ENCODE data around the gene CRY2. TPM values are rescaled to one million over a fixed set of nuclear protein-coding genes. Genes with fewer than 3 reads are reported as not detected.
"Not testable (repeated sequence)": the region's sequence is repeated elsewhere in the genome, so short reads cannot be mapped to it uniquely, and the experiment has no call there.

Gene CRY2
- total RNA-seq, 1 experiment from 2014 or later, result 4.1 TPM

DNA sequence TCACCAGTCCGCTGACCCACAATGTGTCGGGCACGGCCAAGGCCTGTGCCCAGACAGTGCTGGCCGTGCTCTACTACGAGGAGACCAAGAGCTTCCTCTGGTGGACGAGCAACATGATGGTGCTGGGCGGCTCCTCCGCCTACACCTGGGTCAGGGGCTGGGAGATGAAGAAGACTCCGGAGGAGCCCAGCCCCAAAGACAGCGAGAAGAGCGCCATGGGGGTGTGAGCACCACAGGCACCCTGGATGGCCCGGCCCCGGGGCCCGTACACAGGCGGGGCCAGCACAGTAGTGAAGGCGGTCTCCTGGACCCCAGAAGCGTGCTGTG, 36.2 kb upstream of the CRY2 start:
- DNase-seq (ENCODE audit: low read depth), result no peak

DNA sequence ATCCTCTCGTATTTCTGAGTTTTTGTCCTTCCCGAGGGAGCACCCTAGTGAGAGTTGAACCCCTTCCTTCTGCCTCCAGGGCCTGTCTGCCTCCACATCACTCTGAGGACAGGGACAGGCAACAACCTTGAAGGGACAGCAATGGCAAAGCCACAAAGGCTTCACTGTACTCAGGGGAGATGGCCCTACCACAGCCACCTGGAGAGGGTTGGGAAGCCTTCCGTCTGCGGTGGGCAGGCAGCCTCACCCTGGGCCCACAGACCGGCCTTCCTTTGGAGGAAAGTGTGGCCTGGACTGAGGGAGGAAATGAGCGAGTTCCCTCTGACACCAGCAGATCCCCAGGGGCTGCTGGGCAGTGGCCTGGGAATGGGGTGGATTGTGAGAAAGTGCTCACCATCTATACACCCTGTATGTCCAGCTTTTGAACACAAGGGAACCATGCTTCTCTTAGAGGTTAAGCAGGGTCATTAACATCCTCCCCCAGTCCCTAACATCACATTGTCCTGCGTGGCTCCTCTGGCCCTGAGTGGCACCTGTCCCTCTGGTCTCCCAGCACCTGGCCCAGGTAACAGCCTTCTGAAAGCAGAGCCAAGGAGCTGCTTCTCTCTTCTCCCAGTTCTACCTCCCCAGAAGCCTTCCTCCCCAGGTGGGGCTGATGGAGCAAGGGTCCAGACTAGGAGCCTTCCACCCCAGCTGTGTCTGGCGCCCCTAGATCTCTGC, 35.5 kb upstream of the CRY2 start:
- no peak for DNase-seq (ENCODE audit: low read depth)

DNA sequence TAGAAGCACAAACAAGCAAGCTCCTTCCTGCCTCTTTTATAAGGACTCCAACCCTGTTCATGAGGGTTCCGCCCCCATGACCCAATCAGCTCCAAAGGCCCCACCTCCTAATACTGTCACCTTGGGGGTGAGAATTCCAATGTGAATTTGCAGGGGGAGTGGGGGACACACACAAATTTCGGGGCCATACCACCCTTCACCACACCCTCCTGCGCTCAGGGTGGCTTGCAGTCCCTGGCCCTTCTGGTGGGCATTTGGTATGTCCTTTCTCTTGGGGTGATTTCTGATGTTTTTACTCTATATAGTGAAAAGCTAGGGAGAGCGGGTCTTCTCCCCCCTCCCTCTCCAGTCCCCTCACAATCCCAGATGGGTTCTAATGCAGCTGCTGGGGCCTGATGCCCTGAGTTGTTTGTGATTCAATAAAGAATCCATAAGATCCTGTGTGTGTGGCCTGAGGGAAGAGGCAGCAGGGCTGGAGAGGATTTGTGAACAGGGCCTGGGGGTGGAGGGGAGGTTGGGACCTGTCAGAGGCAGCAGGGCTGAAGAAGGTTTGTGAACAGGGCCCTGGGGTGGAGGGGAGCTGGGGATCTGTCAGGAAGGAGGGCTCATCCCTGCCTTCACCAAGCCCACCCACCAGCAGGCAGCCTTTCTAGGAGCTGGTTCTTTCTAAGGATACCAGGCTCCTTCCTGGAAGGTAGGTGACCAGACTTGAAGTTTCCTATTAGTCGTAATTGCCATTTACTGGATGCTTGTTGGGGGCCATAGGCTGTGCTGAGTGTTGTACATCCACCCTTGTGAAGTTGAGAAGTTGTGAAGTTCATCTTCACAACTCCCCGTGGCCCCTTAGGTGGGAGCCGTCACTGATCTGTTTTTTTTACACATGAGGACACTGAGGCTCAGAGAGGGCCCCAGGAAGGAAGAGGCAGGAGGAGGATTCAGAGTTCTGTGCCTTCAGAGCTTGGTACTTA, 34.4 kb upstream of the CRY2 start:
- no peak for DNase-seq (ENCODE audit: low read depth)

DNA sequence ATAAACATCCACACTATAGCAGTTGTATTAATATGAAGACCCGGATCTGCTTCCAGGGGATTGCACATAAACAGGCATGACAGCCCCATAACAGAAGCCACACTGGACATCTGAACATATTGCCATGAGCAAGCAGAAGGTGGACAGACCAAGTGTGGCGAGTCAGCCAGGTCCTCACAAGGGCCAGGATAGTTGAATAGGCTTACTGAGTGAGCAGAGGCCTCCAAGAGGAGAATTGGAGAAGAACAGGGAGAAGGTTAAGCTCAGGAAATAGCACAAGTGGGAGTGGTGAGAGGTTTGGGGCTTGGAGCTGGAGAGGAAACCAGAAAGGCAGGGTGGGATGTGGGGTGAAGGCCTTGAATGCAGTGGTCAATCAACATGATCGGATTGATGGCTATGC, 31.5 kb upstream of the CRY2 start:
- DNase-seq (ENCODE audit: low read depth), result peak; percentile 49

DNA sequence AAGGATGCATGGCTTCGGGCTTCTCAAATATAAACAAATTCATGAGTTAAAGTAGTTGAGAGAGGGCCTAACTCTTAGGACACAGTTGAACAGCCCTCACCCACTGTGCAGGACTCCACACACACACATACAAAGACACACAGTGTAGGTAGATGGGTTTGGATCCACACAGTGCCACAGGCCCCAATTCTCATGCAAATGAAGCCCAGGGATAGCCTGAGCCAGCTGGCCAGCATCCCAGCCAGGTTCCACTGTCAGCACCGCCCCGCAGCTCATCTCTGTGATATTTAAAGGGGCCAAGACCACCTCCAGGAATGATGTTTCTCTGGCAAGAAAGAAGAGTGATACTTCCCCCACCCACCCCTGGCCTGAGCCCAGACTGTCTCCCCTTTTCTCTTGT, 30.7 kb upstream of the CRY2 start:
- no peak for DNase-seq (ENCODE audit: low read depth)

DNA sequence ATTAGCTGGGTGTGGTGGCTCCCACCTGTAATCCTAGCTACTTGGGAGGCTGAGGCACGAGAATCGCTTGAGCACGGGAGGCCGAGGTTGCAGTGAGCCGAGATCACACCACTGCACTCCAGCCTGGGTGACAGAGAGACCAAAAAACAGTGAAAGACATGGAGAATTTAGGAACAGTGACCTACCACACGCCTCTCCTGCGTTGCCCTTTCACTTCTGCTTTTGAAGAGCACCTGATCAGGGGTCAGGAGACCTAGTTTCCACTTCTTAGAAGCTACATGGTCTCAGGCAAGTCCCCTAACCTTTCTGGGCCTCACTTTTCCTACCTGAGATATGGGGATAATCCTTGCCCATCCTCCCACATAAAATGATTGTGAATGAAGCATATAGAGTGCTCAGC, 30.1 kb upstream of the CRY2 start:
- no peak for DNase-seq (ENCODE audit: low read depth)

DNA sequence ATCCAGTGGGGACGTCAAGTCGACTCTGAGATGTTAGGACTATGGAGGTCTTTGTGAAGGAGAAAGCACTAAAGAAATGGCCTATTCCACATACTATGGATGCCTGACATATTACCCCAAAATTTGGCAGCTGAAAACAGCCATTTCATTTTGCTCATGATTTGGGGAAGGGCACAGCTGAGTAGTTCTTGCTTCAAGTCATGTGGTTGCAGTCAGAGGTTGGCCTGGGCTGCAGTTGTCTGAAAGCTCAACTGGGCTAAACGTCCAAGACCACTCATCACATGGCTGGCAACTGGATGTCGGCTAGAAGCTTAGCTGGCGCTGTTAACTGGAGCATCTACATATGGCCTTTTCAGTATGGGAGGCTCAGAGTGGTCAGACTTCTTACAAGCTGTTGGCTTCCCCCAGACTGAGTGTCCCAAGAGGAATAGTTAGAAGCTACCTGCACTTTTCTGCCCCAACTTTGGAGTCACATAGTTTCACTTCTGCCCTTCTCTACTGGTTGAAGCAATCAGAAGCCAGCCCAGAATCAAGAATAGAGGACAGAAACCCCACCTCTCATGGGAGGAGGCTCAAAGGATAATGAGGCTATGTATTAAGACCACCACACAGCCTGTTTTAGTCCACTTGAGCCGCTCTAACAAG, 28.2 kb upstream of the CRY2 start:
- no peak for DNase-seq (ENCODE audit: low read depth)

DNA sequence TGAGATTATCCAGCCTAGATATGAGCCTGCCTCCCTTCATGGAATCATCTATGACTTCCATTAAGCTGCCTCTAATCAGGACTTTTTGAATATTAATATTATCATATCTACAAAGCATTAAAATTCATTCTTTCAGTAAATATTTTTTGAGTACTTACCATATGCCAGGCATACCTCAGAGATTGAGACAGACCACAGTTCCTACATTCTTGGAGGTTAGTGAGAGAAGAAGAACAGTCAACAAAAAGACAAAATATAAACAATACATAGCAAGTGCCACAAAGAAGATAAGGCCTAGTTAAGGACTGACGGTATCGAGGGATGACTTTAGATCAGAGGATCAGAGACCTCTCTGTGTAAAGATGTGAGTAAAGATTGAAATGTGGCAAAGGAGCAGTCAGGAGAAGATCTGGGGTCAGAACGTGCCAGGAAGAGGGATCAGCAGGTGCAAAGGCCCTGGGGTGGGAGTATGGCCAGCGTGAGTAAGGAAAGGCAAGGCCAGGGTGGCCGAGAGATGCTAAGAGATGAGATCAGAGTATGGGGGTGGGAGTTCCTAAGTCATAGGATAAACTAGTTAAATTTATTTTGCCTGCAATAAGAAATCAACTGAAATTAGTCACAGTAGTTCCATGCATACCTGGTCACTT, 26.9 kb upstream of the CRY2 start:
- DNase-seq (ENCODE audit: low read depth), result no peak

DNA sequence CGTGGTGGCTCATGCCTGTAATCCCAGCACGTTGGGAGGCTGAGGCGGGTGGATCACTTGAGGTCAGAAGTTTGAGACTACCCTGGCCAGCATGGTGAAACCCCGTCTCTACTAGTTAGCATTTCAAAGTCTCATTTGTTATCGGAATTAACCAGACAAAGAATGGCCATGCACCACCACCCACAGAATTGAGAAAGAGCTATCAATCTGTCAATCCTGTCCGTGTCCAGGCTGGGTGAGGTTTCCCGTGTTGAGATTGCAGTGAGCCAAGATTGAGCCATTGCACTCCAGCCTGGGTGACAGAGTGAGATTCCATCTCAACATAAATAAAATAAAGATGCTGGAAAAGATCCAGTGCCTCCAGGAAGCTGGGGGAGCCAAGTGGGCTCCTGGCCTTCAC, 20.8 kb upstream of the CRY2 start:
- DNase-seq (ENCODE audit: low read depth), result not testable (repeated sequence)

DNA sequence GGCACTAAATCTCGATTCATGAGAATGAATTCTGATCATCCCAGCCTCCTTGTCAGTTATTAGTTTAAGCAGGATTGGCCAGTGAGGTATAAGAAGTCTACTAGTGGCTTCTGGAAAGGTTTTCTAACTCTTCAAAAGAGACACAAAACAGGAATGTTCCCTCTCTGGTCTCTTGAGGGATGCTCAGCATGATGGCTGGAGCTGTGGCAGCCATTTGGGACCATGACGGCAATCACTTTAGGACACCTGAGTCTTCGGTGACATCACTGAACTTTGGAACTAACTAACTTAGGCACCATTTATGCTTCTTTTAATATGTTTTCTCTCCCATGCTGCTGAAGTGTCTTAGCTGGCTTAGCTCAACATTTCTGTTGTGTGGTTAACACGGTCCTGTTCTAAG, 20.2 kb upstream of the CRY2 start:
- DNase-seq (ENCODE audit: low read depth), result no peak

DNA sequence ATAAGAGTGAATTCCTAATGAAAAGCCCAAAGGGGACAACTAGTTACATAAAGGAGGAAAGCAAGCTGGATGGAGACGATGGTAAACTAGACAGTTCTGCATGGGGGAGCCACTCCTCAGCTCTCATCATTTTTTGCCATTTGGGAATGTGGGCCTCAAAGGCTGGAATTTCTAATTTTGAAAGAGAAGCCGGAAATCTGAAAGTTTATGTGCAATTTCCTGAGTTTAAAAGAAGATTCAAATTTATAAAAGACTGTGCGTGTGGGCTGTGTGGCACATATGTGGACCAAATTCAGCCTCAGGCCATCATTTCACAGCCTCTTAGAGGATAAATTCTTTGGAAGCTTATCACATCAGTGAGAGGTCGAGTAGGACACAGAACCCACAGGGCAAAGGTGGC, 18.3 kb upstream of the CRY2 start:
- DNase-seq (ENCODE audit: low read depth), result no peak

DNA sequence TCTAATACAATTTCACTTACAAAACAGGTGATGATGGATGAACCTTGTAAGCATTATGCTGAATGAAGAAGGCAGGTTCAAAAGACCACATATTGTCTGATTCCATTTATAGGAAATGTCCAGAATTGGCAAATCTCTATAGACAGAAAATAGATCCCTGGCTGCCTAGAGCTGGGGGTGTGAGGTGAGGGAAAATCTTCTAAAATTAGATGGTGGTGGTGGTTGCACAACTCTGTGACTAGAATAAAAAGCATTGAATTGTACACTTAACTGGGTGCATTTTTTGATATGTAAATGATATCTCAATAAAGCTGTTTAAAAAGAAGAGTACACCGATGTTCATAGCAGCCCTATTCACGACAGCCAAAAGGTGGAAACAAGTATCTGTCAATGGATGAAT, 16.7 kb upstream of the CRY2 start:
- DNase-seq (ENCODE audit: low read depth), result no peak

DNA sequence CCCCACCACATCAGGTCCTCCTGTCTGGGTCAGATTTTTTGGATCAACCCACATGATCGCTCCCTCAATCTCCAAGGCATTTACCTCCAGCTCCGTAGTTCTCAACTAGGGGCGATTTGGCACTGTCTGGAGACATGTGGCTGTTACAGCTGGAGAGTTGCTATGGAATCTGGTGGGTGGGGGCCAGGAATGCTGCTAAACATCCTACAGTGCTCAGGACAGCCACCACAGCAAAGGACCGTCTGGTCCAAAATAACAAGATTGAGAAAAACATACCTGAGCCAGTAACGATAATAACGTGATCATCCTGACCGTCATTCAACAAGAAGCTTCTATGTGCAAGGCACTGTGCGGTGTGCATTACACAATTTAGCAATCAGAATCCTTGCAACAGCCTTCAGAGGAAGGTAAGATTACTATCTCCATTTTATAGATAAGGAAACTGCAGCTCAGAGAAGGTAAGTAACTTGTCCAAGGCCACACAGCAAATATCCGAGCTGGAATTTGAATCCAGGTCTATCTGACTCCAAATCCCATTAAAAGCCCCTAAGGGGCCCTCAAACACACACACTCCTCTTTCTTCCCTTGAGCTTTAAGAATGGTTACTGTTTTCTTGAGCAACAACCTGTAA, 14.3 kb upstream of the CRY2 start:
- no peak for DNase-seq (ENCODE audit: low read depth)

DNA sequence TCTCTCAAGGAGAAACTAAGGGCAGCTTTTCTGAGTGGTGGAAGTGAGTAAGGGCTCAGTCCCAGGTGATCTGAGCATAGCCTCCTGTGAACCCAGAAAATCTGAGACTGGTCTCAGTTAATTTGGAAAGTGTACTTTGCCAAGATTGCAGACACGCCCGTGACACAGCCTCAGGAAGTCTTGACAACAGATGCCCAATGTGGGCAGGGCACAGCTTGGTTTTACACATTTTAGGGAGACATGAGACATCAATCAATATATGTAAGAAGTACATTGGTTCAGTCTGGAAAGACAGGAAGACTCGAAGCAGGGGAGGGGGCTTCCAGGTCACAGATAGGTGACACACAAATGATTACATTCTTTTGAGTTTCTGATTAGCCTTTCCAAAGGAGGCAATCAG, 13.5 kb upstream of the CRY2 start:
- DNase-seq (ENCODE audit: low read depth), result no peak

DNA sequence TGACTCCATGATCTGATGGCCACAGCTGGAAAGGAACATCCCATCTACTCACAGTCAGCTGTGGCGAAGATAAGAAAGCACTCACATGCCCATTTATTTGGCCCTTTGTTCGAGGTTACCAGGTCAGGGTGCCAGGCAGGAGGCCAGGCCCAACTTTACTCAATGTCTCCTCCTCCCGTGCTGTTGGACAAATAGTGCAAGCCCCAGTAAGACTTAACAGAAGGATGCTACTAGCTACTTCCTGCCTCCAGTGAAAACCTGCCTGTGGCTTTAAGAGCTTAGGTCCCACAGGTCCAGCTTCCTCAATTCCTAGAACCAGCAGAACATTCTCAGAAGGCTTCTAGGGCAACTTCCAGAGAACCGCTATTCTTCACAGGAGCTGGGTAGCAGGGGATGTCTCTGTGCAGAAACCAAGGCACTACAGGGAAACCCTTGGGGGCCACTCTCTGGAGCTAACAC, 12.9 kb upstream of the CRY2 start:
- no peak for DNase-seq (ENCODE audit: low read depth)

DNA sequence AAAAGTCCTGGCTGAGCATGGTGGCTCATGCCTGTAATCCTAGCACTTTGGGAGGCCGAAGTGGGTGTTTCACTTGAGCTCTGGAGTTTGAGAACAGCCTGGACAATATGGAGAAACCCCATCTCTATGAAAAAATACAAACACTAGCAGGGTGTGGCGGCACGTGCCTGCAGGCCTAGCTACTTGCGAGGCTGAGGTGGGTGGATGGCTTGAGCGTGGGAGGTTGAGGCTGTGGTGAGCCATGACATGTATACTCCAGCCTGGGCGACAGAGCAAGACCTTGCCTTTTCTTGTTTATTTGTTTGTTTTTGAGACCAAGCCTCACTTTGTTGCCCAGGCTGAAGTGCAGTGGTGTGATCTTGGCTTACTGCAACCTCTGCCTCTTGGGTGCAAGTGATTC, 8.1 kb upstream of the CRY2 start:
- no peak for DNase-seq (ENCODE audit: low read depth)

DNA sequence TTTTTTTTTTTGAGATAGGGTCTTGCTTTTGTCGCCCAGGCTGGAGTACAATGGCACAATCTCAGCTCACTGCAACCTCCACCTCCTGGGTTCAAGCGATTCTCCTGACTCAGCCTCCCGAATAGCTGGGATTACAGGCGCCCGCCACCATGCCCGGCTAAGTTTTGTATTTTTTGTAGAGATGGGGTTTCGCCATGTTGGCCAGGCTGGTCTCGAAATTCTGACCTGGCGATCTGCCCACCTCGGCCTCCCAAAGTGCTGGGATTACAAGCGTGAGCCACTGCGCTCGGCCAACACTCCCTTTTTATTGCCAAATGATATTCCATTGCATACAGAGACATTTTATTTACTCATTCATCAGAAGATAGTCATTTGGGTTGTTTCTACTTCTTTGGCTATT, 7.0 kb upstream of the CRY2 start:
- not testable (repeated sequence) for DNase-seq (ENCODE audit: low read depth)

DNA sequence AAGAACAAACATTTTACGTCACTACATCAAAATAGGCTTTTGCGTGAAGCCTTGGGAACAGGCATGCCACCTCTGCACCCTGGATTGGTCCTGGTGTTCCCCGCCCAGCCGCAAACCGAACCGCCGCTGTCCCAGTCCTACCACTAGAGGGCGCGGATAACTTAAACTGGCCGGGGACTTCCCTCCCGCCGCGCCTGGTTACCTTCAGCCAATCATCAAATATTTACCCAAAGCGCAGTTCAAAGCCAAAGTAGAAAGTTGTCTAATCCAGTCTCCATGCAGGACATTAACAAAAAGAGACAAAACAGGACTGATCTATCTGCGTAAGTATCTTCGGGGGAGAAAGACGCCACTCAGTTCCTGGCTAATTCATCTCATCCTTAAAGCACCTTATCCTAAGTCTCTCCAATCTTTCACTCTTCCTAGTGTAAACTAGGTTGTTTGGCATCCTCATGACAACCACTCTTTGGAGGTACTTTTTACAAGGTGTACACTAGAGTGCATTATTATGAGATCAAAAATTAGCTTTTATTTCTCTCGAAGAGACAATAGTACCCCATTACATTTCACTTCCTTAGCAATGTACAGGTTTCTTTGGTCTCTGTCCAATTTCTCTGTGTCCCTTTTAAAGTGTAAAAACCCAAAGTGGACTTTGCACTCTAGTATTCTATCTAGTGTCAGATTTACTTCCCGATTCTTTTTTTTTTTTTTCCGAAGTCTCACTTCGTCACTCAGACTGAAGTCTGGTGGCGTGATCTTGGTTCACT, 3.9 kb upstream of the CRY2 start:
- DNase-seq (ENCODE audit: low read depth), result peak; percentile 82

DNA sequence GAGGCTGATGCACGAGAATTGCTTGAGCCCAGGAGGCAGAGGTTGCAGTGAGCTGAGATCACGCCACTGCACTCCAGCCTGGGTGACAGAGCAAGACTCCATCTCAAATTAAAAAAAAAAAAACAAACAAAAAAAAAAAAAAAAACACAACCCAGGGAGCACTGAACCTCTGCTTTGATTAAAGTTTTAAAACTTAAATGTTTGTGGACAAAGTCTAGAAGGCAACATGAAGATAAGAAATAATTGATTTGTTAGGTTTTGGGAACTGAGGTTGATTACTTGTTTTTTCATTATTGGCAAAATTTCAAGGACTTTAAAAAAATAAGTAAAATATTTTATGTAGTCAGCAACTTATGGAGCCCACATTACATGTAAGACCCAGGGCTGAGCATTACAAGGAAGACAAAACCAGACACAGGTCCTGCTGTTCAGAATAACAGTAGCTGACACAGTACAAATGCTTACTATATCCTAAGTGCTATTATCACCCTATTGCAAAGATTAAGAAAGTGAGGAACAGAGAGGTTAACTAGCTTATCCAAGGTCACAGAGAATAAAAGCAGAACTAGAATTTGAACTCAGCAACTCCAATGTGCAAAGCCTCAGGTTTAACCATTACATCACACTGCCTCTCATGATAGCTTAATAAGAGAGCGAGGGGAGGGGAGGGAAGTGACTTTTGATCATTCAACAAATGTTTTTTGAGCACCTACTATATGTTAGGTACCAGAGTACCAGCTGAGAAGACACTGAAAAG, 2.3 kb upstream of the CRY2 start:
- no peak for DNase-seq (ENCODE audit: low read depth)

DNA sequence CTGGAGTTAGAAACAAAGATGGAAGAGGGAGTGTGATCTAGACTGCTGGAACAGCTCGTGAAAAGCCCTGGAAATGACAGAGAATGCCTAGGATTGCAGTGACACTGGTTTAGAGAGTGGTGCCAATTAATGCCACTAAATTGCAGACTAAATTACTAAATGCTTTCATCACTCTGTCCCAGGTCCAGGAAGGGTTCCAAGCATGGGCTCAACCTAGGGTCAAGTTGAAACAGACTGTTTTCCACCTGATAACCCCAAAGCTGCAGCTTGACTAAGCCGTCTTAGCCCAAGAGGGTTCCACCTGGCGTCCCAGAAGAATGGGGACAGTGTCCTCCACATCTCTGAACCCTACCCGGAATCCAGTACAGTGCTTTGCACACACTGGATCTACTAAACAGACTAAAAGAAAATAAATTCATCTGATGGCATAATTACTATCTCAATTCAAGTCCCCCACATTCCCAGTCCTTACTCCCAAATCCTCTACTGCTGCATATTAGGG, 1.1 kb upstream of the CRY2 start:
- no peak for DNase-seq (ENCODE audit: low read depth)
